ENCODE data around the gene ERC2. TPM values are rescaled to one million over a fixed set of nuclear protein-coding genes. Genes with fewer than 3 reads are reported as not detected.
"Not testable (repeated sequence)": the region's sequence is repeated elsewhere in the genome, so short reads cannot be mapped to it uniquely, and the experiment has no call there.

ERC2 gene
- polyA plus RNA-seq = under 1 TPM in 2 of 3 donors, not detected in 1; 0.04 to 0.54 TPM

GRCh38 chr3:56468184-56469106 lies at the start of gene ERC2:
Gene ERC2 (minus strand): TSS chr3:56468467.
- H3K27ac ChIP-seq (ENCODE audit: low read depth, low read length) = no peak within 1 kb of the TSS
- 3 to 5% (median 4%) methylated on average over 64 to 82 of the region's 82 CpGs for WGBS, 3 donors

- H3K27ac ChIP-seq (ENCODE audit: low read depth, low read length) = no peak overlapping the region
- WGBS, 3 donors = 45 to 50% (median 47%) methylated on average over 3 of the region's 3 CpGs
These were observed 34.5 kb upstream of the ERC2 start for GRCh38 chr3:56502738-56503137.

GRCh38 chr3:56496376-56496775 lies 28.1 kb upstream of the ERC2 start:
- not testable (repeated sequence) for H3K27ac ChIP-seq (ENCODE audit: low read depth, low read length)
- WGBS, 3 donors = 26 to 81% (median 66%) methylated on average over 5 of the region's 5 CpGs

- WGBS, 3 donors = 1 to 3% (median 3%) methylated on average over 5 of the region's 5 CpGs
These were observed 26.5 kb upstream of the ERC2 start for GRCh38 chr3:56494679-56495322.

GRCh38 chr3:56491566-56491965 lies 23.3 kb upstream of the ERC2 start:
- H3K27ac ChIP-seq (ENCODE audit: low read depth, low read length) = no peak overlapping the region
- WGBS, 3 donors = 59 to 78% (median 77%) methylated on average over 2 of the region's 2 CpGs

More at GRCh38 chr3:56494679-56495322, 26.5 kb upstream of the ERC2 start:
- H3K27ac ChIP-seq (ENCODE audit: low read depth, low read length) = no peak overlapping the region

GRCh38 chr3:56488812-56489600 lies 20.7 kb upstream of the ERC2 start:
- WGBS, 3 donors = 59 to 68% (median 63%) methylated on average over 8 of the region's 8 CpGs
- H3K27ac ChIP-seq (ENCODE audit: low read depth, low read length) = no peak overlapping the region

- H3K27ac ChIP-seq (ENCODE audit: low read depth, low read length) = no peak overlapping the region
- WGBS, 3 donors = 35 to 47% (median 47%) methylated on average over 2 of the region's 2 CpGs
These were observed 16.3 kb upstream of the ERC2 start for GRCh38 chr3:56484525-56485032.

GRCh38 chr3:56484122-56484521 lies 15.9 kb upstream of the ERC2 start:
- WGBS, 3 donors = 18 to 59% (median 50%) methylated on average over 4 of the region's 4 CpGs
- H3K27ac ChIP-seq (ENCODE audit: low read depth, low read length) = no peak overlapping the region

- WGBS, 3 donors = 59 to 71% (median 60%) methylated on average over 3 of the region's 3 CpGs
- no peak overlapping the region for H3K27ac ChIP-seq (ENCODE audit: low read depth, low read length)
These were observed 9.4 kb upstream of the ERC2 start for GRCh38 chr3:56477646-56478045.

- WGBS, 3 donors = 78 to 94% (median 89%) methylated on average over 1 of the region's 1 CpG
- H3K27ac ChIP-seq (ENCODE audit: low read depth, low read length) = no peak overlapping the region
These were observed 8.5 kb upstream of the ERC2 start for GRCh38 chr3:56476771-56477170.

- WGBS, 3 donors = 56 to 86% (median 85%) methylated on average over 3 of the region's 3 CpGs
- H3K27ac ChIP-seq (ENCODE audit: low read depth, low read length) = no peak overlapping the region
These were observed 3.5 kb upstream of the ERC2 start for GRCh38 chr3:56471771-56472170.

- WGBS, 3 donors = 80 to 85% (median 82%) methylated on average over 3 of the region's 3 CpGs
- no peak overlapping the region for H3K27ac ChIP-seq (ENCODE audit: low read depth, low read length)
These were observed 874 bp upstream of the ERC2 start for GRCh38 chr3:56469141-56469540.

- WGBS, 3 donors = 0 to 2% (median 2%) methylated on average over 23 to 28 of the region's 28 CpGs
These were observed 475 bp downstream of the ERC2 start for GRCh38 chr3:56467801-56468183.

GRCh38 chr3:56467108-56467507 lies 1.2 kb downstream of the ERC2 start:
- H3K27ac ChIP-seq (ENCODE audit: low read depth, low read length) = no peak overlapping the region
- 1 to 3% (median 2%) methylated on average over 14 of the region's 14 CpGs for WGBS, 3 donors

More at GRCh38 chr3:56467801-56468183, 475 bp downstream of the ERC2 start:
- H3K27ac ChIP-seq (ENCODE audit: low read depth, low read length) = no peak overlapping the region

GRCh38 chr3:56459719-56460118 lies 8.5 kb downstream of the ERC2 start:
- WGBS, 3 donors = 47 to 84% (median 54%) methylated on average over 3 of the region's 3 CpGs
- H3K27ac ChIP-seq (ENCODE audit: low read depth, low read length) = no peak overlapping the region

- H3K27ac ChIP-seq (ENCODE audit: low read depth, low read length) = no peak overlapping the region
- 47 to 62% (median 58%) methylated on average over 1 of the region's 1 CpG for WGBS, 3 donors
These were observed 9.2 kb downstream of the ERC2 start for GRCh38 chr3:56459104-56459496.

GRCh38 chr3:56458496-56459103 lies 9.7 kb downstream of the ERC2 start:
- H3K27ac ChIP-seq (ENCODE audit: low read depth, low read length) = no peak overlapping the region
- WGBS, 3 donors = 64 to 74% (median 74%) methylated on average over 12 of the region's 12 CpGs

- 10 to 44% (median 31%) methylated on average over 1 of the region's 1 CpG for WGBS, 3 donors
- H3K27ac ChIP-seq (ENCODE audit: low read depth, low read length) = no peak overlapping the region
These were observed 12.2 kb downstream of the ERC2 start for GRCh38 chr3:56456117-56456516.

Measured in adipose tissue (tissue), 3 donors.